ENCODE results near the gene EPHX1.
"Not testable (repeated sequence)": the region's sequence is repeated elsewhere in the genome, so short reads cannot be mapped to it uniquely, and the experiment has no call there.

The EPHX1 gene

DNA sequence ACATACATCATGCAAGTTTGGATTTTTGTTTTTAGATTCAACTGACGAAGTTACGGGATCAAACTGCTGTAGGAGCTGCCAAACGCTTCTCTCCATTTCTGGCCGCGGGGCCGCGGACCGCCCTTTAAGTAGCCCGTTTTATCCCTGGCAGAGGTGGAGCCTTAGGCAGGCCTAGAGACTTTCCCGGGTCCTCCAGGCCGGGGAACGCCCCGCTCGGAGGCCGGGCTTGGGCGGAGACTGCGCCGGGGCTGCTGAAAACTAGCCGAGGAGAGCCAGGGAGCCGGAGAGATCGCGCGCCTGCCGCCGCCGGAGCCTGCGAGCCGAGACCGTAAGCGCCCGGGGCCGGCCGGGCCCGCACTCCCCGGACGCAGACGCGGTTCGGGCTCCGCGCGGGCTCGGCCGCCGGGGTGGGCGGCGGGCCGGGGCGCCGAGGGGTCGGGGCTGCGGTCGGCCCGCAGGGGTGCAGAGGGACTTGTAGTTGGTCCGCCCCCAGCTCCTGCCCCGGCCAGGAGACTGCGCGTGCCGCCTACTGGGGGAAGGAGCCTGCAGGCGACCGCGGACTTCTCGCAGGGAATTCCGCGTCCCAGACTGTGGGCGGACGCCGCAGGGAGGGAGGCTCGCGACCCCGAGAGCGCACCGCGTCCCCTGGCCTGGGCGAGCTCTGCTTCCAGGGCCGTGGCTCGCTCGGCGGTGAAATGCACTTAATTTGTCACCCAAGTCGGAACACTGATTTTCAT lies at the start of gene EPHX1:
Gene EPHX1, plus strand, starts transcription at position 283 of the 737 bp plus-strand sequence. CDS start 18,606 bp downstream, outside the sequence.
- peak; percentile 85 for DNase-seq (ENCODE audit: low spot score)

- no peak for DNase-seq (ENCODE audit: low spot score)
Measured at GRCh38 chr1:225760531-225760930, 49.4 kb upstream of the EPHX1 start.

- DNase-seq (ENCODE audit: low spot score), result not testable (repeated sequence)
Measured at GRCh38 chr1:225761395-225761794, 48.5 kb upstream of the EPHX1 start.

DNA sequence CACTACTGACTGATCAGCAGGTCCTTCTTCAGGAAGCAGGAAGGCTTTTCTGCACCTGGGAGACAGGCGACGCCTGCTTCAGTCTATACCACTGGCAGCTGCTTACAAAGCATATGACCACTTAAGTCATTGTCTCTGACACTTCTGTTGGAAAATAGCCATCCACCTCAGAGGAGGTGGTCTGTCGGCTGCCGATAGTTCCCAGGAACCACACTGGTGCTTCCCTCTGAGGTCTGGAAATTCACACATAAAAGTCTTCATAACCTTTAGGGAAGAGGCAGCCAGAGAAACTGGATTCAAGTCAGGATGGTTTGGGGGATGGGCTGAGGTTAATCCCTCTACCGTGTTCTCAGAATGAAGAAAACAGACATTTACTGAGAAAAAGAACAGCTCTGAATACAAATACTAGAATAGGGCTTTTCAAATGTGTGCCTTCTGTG lies 47.9 kb upstream of the EPHX1 start:
- no peak for DNase-seq (ENCODE audit: low spot score)

GRCh38 chr1:225762444-225762843 lies 47.5 kb upstream of the EPHX1 start:
- DNase-seq (ENCODE audit: low spot score), result no peak

DNA sequence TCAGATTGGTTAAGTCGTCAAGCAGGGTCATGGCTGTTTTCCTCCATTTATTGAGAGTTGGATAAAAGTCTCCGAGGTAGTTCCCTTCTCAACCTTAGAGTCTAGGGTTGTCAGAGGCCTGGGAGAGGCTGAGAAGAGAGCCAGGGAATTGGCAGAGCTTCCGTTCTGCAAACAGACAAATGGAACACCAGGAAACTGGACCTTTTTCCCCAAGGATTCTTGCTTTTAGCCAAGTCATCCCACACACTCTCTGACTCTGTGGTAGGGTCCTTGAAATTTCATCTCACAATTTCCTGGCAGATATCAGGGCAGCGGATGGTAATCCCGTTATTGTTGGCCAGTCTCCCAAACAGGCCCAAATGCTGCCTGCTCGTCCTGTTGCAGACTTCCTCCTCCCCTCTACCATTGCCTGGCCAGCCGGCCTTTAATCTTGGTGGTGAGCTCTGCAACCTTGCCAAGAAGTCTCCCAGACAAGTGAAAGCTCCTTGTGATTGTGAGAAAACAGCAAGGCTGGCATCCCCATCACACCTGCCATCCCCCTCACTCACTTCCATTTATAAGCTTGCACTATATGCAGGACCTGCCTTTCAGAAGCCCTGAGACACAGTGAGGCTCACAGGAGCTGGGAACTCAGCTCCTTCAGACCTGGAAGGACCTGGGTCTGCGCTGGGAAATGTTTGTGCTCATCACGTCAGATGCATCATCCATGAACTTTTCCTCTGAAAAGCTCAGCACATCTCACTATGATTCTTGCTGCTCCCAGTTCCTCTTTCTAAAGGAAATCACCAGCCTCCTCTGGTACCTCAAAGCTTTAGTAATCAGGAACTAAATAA lies 46.0 kb upstream of the EPHX1 start:
- DNase-seq (ENCODE audit: low spot score), result no peak

DNA sequence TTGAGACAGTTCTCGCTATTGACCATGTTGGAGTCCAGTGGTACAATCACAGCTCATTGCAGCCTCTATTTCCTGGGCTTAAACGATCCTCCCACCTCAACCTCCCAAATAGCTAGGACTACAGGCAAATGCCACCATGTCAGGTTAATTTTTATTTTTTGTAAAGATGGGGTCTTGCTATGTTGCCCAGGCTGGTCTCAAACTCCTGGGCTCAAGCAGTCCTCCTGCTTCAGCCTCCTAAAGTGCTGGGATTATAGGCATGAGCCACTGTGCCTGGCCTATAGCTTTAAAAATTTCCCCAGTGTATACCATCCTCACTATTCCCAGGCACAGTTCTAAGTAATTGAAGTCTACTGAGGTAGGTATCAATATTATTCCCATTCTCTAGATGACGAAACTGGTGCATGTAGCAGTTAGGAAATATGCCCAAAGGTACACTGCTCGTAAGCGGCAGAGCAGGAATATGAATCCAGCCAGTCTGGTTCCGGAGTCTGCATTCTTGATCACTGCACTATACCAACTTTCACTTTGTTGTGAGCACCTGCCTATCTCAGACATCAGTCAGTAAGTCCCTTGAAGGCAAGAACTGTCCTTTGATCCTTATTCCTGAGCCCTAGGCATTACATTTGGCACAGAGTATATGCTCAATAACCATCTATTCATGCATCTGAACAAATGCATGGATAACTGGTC lies 43.8 kb upstream of the EPHX1 start:
- no peak for DNase-seq (ENCODE audit: low spot score)

- DNase-seq (ENCODE audit: low spot score), result no peak
Measured at GRCh38 chr1:225766967-225767633, 42.8 kb upstream of the EPHX1 start.

- no peak for DNase-seq (ENCODE audit: low spot score)
Measured at GRCh38 chr1:225767634-225768540, 42.0 kb upstream of the EPHX1 start.

DNA sequence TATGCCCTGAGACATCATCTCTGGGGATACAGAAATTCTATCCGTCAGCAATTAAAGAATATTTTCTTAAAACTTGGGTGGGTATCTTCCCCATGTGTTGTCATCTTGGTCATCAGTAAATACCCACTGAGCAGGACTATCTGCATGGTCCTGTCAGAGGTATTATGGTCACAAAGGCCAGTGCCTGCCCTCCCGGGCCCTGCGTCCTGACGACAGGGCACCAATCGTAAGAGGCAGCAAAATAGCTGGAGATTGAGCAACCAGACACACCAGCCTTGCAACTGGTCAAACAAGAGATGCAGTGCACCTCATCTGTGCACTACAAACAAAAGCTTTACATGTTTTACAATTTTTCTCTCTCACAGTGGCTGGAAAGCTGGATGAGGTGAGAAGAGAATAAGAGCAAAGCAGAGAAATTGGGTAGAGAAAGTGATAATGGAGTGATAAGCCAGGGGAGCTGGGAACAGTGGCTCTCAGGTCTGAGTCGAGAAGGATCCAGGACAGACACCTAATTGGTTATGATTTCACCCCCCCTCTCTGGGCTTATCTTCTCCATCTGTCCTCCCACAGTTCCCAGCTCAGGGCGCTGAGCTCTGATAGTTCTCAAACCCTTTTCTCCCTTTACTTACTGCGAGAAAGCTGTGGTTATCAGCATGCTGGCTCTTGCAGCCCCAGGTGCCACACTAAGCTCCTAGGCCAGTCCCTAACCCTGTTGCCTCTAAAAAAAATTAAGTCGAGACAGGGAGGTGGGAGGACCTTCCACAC lies 41.1 kb upstream of the EPHX1 start:
- no peak for DNase-seq (ENCODE audit: low spot score)

DNA sequence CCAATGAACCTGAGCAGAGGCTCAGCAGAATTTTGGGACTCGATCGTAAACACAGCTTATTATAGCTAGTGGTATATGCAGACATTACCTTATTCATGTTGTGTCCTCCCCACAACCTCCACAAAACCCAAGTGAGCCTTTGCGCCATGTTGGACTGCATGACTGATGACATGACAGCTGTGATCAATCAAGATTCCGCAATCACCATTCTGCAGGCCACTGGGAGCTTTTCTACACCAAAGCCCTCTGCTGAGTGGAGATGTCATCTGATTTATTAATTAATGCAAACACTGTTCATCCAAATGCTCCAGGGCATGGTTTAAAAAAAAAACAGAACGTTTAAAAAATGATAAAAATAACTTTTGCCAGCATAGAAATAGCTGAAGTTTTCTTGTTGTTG lies 40.2 kb upstream of the EPHX1 start:
- no peak for DNase-seq (ENCODE audit: low spot score)

GRCh38 chr1:225770561-225771248 lies 39.2 kb upstream of the EPHX1 start:
- DNase-seq (ENCODE audit: low spot score), result peak; percentile 43

GRCh38 chr1:225771661-225772322 lies 38.1 kb upstream of the EPHX1 start:
- no peak for DNase-seq (ENCODE audit: low spot score)

DNA sequence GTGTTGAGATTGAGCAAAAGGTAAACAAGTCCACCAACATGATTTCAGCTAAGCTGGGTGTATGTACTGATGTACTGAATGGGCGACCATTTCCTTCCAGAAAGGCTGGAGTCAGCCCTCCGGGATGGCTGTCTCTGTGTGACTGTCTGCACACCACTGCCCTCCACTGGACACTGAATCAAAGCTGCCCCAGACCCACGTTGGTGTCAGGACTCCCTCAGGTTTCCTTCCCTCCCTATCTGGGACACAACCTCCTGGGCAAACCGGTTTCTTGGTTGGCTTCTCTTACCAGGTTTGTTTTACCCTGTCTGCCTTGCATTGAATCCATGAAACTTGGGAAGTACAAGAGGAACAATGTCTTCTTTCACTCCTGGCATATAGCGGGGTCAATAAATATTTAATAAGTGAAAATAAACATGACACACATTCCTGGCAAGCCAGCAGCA lies 37.6 kb upstream of the EPHX1 start:
- DNase-seq (ENCODE audit: low spot score), result peak; percentile 79

- no peak for DNase-seq (ENCODE audit: low spot score)
Measured at GRCh38 chr1:225772848-225773247, 37.1 kb upstream of the EPHX1 start.

DNA sequence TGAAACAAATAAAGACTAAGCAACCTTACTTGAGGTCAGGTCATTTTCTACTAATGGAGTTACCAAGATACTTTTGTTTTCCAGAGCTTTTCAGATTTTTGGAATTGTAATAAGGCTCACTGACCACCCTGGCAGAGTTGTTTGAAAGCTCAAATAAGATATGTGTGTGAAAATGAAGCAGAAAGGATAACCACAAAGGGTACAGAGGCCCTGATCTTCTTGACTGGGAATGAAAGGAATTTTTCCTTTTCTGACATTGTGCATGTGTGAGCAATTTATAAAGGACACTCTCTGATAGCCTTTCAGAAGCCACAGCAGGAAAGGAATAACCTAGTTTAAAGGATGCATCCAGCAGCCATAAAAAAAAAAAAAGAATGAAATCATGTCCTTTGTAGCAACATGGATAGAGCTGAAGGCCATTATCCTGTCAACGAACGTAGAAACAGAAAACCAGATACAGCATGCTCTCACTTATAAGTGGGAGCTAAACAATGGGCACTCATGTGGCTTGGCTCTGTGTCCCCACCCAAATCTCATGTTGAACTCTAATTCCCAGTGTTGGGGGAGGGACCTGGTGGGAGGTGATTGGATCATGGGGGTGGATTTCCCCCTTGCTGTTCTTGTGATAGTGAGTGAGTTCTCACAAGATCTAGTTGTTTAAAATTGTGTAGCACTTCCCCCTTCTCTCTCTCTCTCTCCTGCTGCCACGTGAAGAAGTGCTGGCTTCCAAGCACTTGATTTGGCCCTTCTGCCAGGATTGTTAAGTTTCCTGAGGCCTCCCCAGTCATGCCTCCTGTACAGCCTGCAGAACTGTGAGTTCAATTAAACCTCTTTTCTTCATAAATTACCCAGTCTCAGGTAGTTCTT lies 35.4 kb upstream of the EPHX1 start:
- no peak for DNase-seq (ENCODE audit: low spot score)

GRCh38 chr1:225776294-225776693 lies 33.6 kb upstream of the EPHX1 start:
- no peak for DNase-seq (ENCODE audit: low spot score)

DNA sequence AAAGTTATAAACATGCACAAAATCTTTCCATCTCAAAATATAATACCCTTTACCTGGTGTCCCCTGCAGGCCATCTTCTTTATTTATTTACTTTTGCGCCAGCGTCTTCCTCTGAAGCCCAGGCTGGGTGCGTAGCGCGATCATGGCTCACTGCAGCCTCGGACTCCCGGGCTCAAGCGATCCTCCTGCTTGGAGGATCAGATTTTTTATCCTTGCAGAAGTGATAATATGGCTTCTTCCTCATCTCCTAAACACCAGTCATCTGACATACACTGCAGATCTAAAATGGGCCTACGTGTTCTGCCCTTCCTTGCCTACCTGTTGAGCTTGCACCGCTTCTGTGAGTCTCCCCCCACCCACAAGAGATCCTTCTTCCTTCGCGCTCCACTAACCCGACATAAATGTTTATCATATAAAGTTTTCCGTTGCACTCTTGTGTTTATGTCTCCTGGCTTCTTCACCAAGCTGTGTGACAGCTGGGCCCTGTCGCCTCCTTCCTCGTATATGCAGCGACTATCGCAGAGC lies 32.8 kb upstream of the EPHX1 start:
- DNase-seq (ENCODE audit: low spot score), result no peak

All from putamen (tissue), 1 donor.